Measurements from ENCODE around the gene DLEC1.
A peak's percentile ranks its signal among the peaks of the same experiment; 100 is the strongest.

The DLEC1 gene

GRCh38 chr3:38139191-38139590 is 100.2 kb downstream of the DLEC1 start:
- peak overlapping the region; percentile 87 for H3K4me3 ChIP-seq (ENCODE audit: low read length)
- H4K20me1 ChIP-seq (ENCODE audit: insufficient read depth, low read length), result peaks cover 8% of the 10 kb centered on the region; the same call in 1 of the 2 replicates
- peaks cover 32% of the 10 kb centered on the region for H3K36me3 ChIP-seq (replicated peaks; ENCODE audit: low read depth, low read length)
- no peak for TF ChIP-seq CTCF (IDR thresholded peaks at IDR 0.05; ENCODE audit: low read depth, low read length)
- TF ChIP-seq EZH2phosphoT487 (IDR thresholded peaks at IDR 0.05; ENCODE audit: low read depth), result no peak
- peak overlapping the region; percentile 91 for H3K4me2 ChIP-seq (ENCODE audit: low read length)
- peaks cover 54% of the 10 kb centered on the region for H3K79me2 ChIP-seq (ENCODE audit: low read length)
- peak overlapping the region; percentile 94 for H3K9ac ChIP-seq (ENCODE audit: low read length)
- no peaks in the 10 kb centered on the region for H3K27me3 ChIP-seq (ENCODE audit: low read depth, low read length)
- peaks cover 38% of the 10 kb centered on the region for H3K4me1 ChIP-seq (ENCODE audit: low read length)
- H3K9me3 ChIP-seq (ENCODE audit: insufficient read depth, low read length), result no peaks in the 10 kb centered on the region
- H2AFZ ChIP-seq (ENCODE audit: low read depth, low read length), result peak overlapping the region; percentile 75; the same call in 1 of the 2 replicates
- H3K27ac ChIP-seq (ENCODE audit: low read length), result peak overlapping the region; percentile 72

- Histone ChIP-seq H3K4me1 (ENCODE audit: low read length) (peaks cover 41% of the 10 kb centered on the region), H3K4me3 (ENCODE audit: low read length) (peak overlapping the region; percentile 87), H3K27ac (ENCODE audit: low read length) (no peak overlapping the region), H3K27me3 (ENCODE audit: low read depth, low read length) (no peaks in the 10 kb centered on the region), H3K4me2 (ENCODE audit: low read length) (peak overlapping the region; percentile 91), H3K9me3 (ENCODE audit: insufficient read depth, low read length) (no peaks in the 10 kb centered on the region), H3K9ac (ENCODE audit: low read length) (peak overlapping the region; percentile 94), H3K79me2 (ENCODE audit: low read length) (peaks cover 54% of the 10 kb centered on the region), H2AFZ (ENCODE audit: low read depth, low read length) (no peak overlapping the region), H4K20me1 (ENCODE audit: insufficient read depth, low read length) (peaks cover 8% of the 10 kb centered on the region; the same call in 1 of the 2 replicates), H3K36me3 (replicated peaks; ENCODE audit: low read depth, low read length) (peaks cover 30% of the 10 kb centered on the region)
- TF ChIP-seq EZH2phosphoT487 (IDR thresholded peaks at IDR 0.05; ENCODE audit: low read depth) (no peak), CTCF (IDR thresholded peaks at IDR 0.05; ENCODE audit: low read depth, low read length) (no peak)
Measured at GRCh38 chr3:38139652-38140051, 100.6 kb downstream of the DLEC1 start.

GRCh38 chr3:38140326-38141172 is 101.5 kb downstream of the DLEC1 start:
- no peak overlapping the region for H3K9ac ChIP-seq (ENCODE audit: low read length)
- TF ChIP-seq CTCF (IDR thresholded peaks at IDR 0.05; ENCODE audit: low read depth, low read length) (no peak), EZH2phosphoT487 (IDR thresholded peaks at IDR 0.05; ENCODE audit: low read depth) (no peak)
- H2AFZ ChIP-seq (ENCODE audit: low read depth, low read length), result no peak overlapping the region
- no peak overlapping the region for H3K4me3 ChIP-seq (ENCODE audit: low read length)
- no peak overlapping the region for H3K27ac ChIP-seq (ENCODE audit: low read length)
- H3K4me1 ChIP-seq (ENCODE audit: low read length), result peaks cover 35% of the 10 kb centered on the region
- H4K20me1 ChIP-seq (ENCODE audit: insufficient read depth, low read length), result 0 out of 2 replicates have a peak, but pooled peaks cover 2% of the 10 kb centered on the region
- H3K9me3 ChIP-seq (ENCODE audit: insufficient read depth, low read length), result no peaks in the 10 kb centered on the region
- H3K36me3 ChIP-seq (replicated peaks; ENCODE audit: low read depth, low read length), result peaks cover 30% of the 10 kb centered on the region
- H3K4me2 ChIP-seq (ENCODE audit: low read length), result peak overlapping the region; percentile 91; the same call in 1 of the 2 replicates
- no peaks in the 10 kb centered on the region for H3K27me3 ChIP-seq (ENCODE audit: low read depth, low read length)
- peaks cover 46% of the 10 kb centered on the region for H3K79me2 ChIP-seq (ENCODE audit: low read length)

- no peak overlapping the region for H3K27ac ChIP-seq (ENCODE audit: low read length)
- H3K4me1 ChIP-seq (ENCODE audit: low read length), result peaks cover 35% of the 10 kb centered on the region
- peaks cover 37% of the 10 kb centered on the region for H3K79me2 ChIP-seq (ENCODE audit: low read length)
- no peak overlapping the region for H3K4me3 ChIP-seq (ENCODE audit: low read length)
- no peak overlapping the region for H3K9ac ChIP-seq (ENCODE audit: low read length)
- TF ChIP-seq CTCF (IDR thresholded peaks at IDR 0.05; ENCODE audit: low read depth, low read length) (no peak), EZH2phosphoT487 (IDR thresholded peaks at IDR 0.05; ENCODE audit: low read depth) (no peak)
- no peaks in the 10 kb centered on the region for H4K20me1 ChIP-seq (ENCODE audit: insufficient read depth, low read length)
- H2AFZ ChIP-seq (ENCODE audit: low read depth, low read length), result no peak overlapping the region
- peaks cover 5% of the 10 kb centered on the region for H3K9me3 ChIP-seq (ENCODE audit: insufficient read depth, low read length)
- no peaks in the 10 kb centered on the region for H3K27me3 ChIP-seq (ENCODE audit: low read depth, low read length)
- peaks cover 37% of the 10 kb centered on the region for H3K36me3 ChIP-seq (replicated peaks; ENCODE audit: low read depth, low read length)
- no peak overlapping the region for H3K4me2 ChIP-seq (ENCODE audit: low read length)
Measured at GRCh38 chr3:38141173-38141951, 102.4 kb downstream of the DLEC1 start.
